ENCODE measurements around the gene ALG6. TPM values are rescaled to one million over a fixed set of nuclear protein-coding genes. Genes with fewer than 3 reads are reported as not detected.
A peak's percentile ranks its signal among the peaks of the same experiment; 100 is the strongest.

The ALG6 gene
- total RNA-seq, 1 experiment from 2014 or later: 21.4 TPM

GRCh38 chr1:63324779-63325119 lies 42.7 kb upstream of the ALG6 start:
- peaks cover 54 to 63% of the 10 kb centered on the region in 2 experiments for H3K4me1 Mint-ChIP-seq
- no peaks in the 10 kb centered on the region for H3K79me1 ChIP-seq (ENCODE audit: insufficient read depth, low read depth, low read length, poor library complexity, severe bottlenecking)
- H4K5ac ChIP-seq (ENCODE audit: insufficient read length, low read depth, low read length): no peak overlapping the region
- H3K9ac ChIP-seq (ENCODE audit: extremely low read depth, insufficient read length, low read length): peak overlapping the region; percentile 50
- H2BK20ac ChIP-seq (ENCODE audit: low read depth, low read length, poor library complexity, severe bottlenecking): no peak overlapping the region
- no peak overlapping the region for H2AFZ ChIP-seq (ENCODE audit: low read length)
- H3K27ac Mint-ChIP-seq: no peak overlapping the region; a peak in 2 of 7 replicates
- no peaks in the 10 kb centered on the region for H3K9me3 ChIP-seq (ENCODE audit: control insufficient read depth, low read depth, low read length)
- DNase-seq: no peak
- no peak overlapping the region for H3K23ac ChIP-seq (ENCODE audit: insufficient read length, low read depth, low read length)
- H3K27me3 ChIP-seq (ENCODE audit: insufficient read depth, low read length): peaks cover 10% of the 10 kb centered on the region; the same call in 1 of the 2 replicates
- no peak overlapping the region for H3T11ph ChIP-seq (ENCODE audit: low read length)
- H4K8ac ChIP-seq (replicated peaks; ENCODE audit: insufficient read length, low read depth, low read length): no peak overlapping the region
- H3K56ac ChIP-seq (ENCODE audit: insufficient read length, low read depth, low read length): no peak overlapping the region
- TF ChIP-seq CTCF (conservative IDR thresholded peaks at IDR 0.05): no peak
- peaks cover 83% of the 10 kb centered on the region for H3K27me3 Mint-ChIP-seq (ENCODE audit: low read depth)
- H4K20me1 ChIP-seq (ENCODE audit: control insufficient read depth, insufficient read depth, insufficient read length): no peaks in the 10 kb centered on the region
- no peak overlapping the region for H3K18ac ChIP-seq (ENCODE audit: insufficient read length, low read depth, low read length)
- H2BK5ac ChIP-seq (ENCODE audit: insufficient read length, low read length): no peak overlapping the region
- peak overlapping the region; percentile 81 to 96 for H3K4me3 Mint-ChIP-seq
- H3K4me1 ChIP-seq (ENCODE audit: insufficient read depth, low read length): peaks cover 13% of the 10 kb centered on the region; the same call in 1 of the 2 replicates
- no peak overlapping the region for H2AK5ac ChIP-seq (ENCODE audit: insufficient read length, low read length)
- H2BK15ac ChIP-seq (ENCODE audit: low read depth, low read length): no peak overlapping the region
- H3K4ac ChIP-seq (ENCODE audit: low read depth, low read length): no peak overlapping the region
- no peak overlapping the region for H3K14ac ChIP-seq (ENCODE audit: insufficient read depth, low read length)
- peaks cover 59% of the 10 kb centered on the region for H3K23me2 ChIP-seq (ENCODE audit: insufficient read length, low read depth, low read length, poor library complexity, severe bottlenecking)
- peaks cover 0 to 2% of the 10 kb centered on the region in 2 experiments; a peak in 3 of 5 replicates for H3K9me3 Mint-ChIP-seq
- H3K4me2 ChIP-seq (ENCODE audit: insufficient read depth, insufficient read length, low read length): peak overlapping the region; percentile 95
- H3K36me3 Mint-ChIP-seq (ENCODE audit: insufficient read depth in 1 of 3, low read depth in 3 of 3): peaks cover 0 to 6% (median 0%) of the 10 kb centered on the region in 3 experiments; a peak in 3 of 7 replicates
- no peak overlapping the region for H2BK12ac ChIP-seq (ENCODE audit: insufficient read length, low read depth, low read length)
- H3K79me2 ChIP-seq (ENCODE audit: insufficient read depth, low read length): no peaks in the 10 kb centered on the region; the same call in 1 of the 2 replicates
- H3K27ac ChIP-seq (ENCODE audit: insufficient read length, low read depth, low read length): no peak overlapping the region
- H2BK120ac ChIP-seq (ENCODE audit: low read depth, low read length, poor library complexity, severe bottlenecking): no peak overlapping the region
- WGBS (ENCODE audit: extremely low coverage, insufficient read length, low lambda C conversion rate): no CpG with 5 or more reads among the region's 7 CpGs
- H4K91ac ChIP-seq (ENCODE audit: insufficient read length, low read depth, low read length): no peak overlapping the region

Data from H9 (cell line).